Stimulated activated CD8-positive, alpha-beta memory T cell treated with anti-CD3 and anti-CD28 coated beads, Interleukin-7, amount 100 ng/mL, for 24 hours (primary cell): ENCODE data around the gene GALNT14.

Experiments
- DNase-seq: peaks from one replicate; pipeline ENCODE4 v3.0.0-alpha.2; 2020; ENCODE audit warnings: low read depth

Gene GALNT14

GRCh38 chr2:31011587-31011986, 126.7 kb downstream of the GALNT14 start:
- no peak for DNase-seq

DNA sequence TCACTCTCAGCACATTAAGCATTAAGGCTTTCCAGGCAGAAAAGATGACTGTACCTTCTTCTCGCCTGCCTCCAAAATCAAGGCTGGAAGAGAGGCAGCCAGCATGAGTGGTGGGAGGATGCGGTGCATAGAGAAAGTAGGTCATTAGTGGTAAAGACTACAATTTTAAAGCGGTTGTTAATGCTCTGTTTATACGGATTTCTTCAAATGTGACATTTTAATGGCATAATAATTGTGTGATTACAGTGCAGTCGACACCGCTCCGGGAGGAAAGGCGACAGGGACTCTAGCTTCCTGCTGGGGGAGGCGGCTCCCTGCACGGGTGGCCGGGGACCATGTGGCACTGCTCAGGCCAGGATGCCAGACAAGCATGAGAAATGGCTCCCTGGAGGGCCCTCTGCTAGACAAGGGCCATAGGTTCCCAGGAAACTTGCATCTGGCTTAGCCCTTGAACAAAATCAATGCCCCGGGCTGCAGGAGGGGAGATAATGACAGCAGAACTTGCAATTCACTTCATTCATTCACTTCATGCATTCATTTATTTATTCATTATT, 129.6 kb downstream of the GALNT14 start:
- DNase-seq = no peak

- no peak for DNase-seq
Measured at GRCh38 chr2:31004257-31004656, 134.0 kb downstream of the GALNT14 start.

- DNase-seq = no peak
Measured at GRCh38 chr2:31003749-31004148, 134.5 kb downstream of the GALNT14 start.

GRCh38 chr2:31002537-31003150, 135.6 kb downstream of the GALNT14 start:
- DNase-seq = no peak

DNA sequence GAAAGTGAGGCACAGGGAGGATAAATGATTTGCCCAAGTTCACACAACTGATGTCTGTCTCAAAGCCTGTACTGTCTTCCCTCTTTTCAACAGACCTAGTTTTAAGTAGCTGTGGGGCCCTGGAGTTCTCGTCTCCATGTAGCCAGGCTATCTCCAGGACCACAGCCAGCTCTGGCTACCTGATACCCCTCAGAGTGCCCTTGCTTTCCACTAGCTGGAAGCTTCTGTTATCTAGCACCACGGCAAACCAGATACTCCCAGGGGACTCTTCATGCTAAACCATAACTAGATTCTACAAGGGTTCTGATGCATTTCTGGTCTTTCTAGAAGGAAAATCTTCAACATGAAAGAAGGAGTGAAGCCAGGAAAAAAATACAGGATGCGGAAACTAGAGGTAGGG, 137.3 kb downstream of the GALNT14 start:
- DNase-seq = no peak

GRCh38 chr2:30998672-30999071, 139.6 kb downstream of the GALNT14 start:
- DNase-seq = no peak

GRCh38 chr2:30997979-30998378, 140.3 kb downstream of the GALNT14 start:
- no peak for DNase-seq

DNA sequence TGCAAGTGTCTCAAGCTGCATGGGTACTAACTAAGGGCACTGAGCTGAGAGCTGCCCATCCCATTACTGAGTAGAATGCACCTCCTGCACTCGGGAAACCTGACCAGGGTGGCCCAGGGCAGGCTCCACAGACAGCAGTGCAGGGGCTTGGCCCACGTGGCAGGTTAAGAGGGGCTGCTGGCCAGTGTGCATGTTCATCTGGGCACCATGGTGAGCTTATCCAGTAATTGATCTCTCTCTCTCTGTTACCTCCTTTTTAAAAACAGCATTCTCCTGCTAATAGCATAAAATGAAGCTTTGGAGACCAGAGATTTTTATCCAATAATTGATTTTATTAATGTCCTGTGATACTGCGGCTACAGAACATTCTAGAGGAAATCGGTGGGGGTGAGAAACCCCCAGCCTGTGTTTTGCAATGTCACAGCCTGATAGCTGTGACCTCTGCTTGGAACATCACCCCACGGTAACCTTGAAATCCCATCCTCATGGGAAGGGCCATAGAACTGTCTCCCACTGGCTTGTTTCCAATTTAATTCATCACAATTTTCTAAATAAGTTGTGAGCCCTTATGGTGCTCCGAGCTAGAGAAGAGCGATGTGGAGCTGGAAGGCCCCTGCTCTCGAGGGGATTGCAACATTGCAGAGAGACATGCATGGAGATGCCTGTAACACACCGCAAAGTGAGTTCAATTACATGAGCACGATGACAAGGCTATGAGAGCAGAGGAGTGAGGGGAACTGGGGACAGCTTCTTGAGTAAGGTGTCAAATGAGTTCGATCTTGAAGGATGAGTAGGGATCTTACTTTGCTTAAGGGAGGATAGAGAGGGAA, 143.8 kb downstream of the GALNT14 start:
- no peak for DNase-seq

DNA sequence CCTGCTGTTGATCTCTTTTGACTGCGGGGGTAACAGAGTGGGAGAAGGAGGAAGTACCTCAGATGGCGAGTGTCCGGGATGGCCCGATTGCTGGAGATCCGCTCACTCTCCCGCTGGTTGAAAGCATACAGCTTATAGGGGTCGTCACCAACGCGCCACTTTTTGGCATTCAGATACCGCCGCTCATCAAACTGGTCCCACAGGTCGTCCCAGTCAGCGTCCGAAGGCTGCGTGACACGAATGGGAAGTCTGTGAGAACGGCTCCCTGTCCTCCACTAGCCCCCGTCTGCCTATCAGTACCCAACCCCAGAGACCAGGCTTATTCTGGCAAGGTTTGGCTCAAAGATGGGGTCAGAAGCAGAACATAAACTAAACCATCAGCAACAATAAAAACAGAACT, 145.5 kb downstream of the GALNT14 start:
- no peak for DNase-seq

DNA sequence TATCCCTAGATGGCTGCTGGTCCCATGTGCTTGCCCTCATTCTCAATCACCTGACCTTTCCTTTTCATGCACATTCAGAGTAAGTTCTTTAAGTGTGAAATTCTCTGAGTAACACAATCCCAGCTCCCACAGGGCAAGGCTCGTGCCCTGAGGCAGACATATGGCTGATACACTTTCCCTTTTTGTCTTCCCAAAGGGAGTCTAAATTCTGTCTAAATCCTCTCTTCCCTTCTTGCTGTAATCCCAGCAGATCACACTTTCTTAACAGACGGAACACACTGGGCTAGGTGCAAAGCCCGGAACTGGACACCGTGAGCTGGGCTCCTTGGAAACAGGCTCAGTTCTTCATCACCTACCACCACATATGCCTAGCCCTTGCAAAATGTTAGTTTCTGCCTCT, 147.6 kb downstream of the GALNT14 start:
- DNase-seq = no peak

- DNase-seq = no peak
Measured at GRCh38 chr2:30990176-30990575, 148.1 kb downstream of the GALNT14 start.

DNA sequence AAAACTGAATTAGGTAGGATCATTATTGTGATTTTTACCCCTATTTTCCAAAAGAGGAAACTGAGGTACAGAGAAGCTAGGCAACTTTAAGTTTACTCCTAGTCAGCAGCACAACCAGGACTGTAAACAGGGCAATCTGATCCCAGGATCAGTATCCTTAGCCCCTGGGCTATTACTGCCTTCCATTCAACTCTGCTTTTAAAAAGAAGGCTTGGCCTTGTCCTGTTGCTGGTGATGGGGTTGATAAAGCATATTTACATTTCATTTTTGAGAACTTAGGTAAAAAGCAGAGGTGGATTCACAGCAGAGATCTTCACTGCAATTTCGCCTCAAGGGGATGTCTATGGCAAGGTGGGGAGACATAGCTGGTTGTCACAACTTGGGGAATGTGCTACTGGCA, 148.5 kb downstream of the GALNT14 start:
- no peak for DNase-seq

DNA sequence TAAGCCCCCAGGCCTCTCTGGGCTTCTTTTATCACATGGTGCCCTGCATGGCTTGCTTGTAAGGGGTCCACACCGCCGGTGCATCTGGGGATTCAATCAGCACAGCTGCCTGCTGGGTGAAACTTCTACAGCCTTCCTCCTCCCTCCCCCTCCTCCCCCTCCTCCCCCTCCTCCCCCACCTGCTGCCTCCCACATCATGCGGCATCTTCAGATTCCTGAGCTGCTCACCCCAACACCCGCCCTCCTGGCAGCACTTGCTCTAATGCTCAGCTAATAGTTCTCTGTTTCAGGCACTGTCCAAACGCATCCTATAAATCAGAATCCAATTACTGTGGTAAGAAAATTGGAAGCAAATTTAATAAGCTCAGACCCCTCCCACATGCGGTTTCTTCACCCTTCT, 150.7 kb downstream of the GALNT14 start:
- DNase-seq = no peak

DNA sequence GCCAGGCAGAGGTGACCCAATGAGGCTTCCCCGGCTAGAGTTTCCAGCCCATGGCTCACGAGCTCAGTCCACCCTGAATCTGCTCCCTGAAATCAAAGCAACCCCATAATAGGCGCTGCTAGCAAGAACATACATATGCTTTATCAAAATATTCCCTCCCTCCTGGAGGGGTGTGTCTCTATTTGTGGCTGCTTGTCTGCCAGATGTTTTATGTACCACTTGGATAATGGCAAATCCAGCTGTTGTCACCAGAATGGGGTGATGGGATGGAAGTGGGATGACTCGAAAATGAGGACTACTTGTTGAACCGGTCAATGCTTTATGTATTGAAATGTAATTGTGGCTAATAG, 152.0 kb downstream of the GALNT14 start:
- DNase-seq = no peak

DNA sequence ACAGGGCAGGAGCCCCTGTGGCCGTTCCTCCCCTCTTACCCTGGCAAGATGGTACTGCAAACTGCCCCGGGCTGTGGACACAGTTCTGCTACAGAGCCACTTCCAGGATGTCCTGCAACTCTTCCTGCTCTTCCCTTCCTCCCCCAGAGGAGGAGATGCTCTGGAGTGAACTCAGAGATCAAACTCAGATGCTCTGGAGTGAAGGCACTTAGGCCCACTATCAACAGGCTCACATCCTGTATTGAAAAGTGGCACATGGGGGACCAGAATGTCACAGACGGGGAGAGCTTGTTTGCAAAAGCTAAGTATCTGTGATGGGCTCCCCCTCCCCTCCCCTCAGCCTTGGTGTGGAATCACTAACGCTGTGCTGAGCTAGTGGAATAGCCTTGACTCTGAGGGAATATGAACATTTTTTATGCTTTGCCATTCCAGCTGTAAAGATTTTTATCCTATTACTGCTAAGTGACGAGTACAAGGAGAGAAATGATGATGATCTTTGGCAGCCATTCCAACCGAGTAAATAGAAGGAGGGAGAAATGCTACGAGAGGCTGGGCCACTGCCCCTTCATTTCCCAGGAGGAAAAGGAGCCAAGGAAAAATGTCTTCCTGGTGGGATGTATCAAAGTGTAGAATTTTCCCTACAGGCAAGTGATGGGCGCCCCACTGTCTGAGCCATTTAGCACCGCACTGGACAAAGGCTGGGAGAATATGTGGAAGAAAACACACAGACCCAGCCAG, 152.6 kb downstream of the GALNT14 start:
- DNase-seq = no peak

GRCh38 chr2:30984148-30984547, 154.1 kb downstream of the GALNT14 start:
- DNase-seq = no peak

DNA sequence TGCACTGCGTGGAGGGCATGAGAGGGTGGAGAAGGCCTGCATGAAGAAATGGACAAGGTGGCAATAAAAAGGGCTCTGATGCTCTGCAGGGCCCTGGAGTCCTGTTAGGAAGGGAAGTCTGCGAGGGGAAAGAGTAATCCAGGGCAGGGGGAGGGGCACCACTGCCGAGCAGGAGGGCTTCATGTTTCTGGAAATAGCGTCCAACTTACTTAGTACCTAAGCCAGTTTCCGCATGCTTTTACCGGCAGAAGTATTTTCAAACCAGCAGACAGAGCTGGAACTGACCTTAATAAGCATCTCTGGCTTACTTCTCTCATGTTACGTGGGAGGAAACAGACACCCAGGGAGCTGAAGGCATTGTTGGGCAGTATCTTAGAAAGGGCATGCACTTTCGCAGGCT, 156.7 kb downstream of the GALNT14 start:
- no peak for DNase-seq

GRCh38 chr2:30981096-30981495, 157.1 kb downstream of the GALNT14 start:
- DNase-seq = no peak

DNA sequence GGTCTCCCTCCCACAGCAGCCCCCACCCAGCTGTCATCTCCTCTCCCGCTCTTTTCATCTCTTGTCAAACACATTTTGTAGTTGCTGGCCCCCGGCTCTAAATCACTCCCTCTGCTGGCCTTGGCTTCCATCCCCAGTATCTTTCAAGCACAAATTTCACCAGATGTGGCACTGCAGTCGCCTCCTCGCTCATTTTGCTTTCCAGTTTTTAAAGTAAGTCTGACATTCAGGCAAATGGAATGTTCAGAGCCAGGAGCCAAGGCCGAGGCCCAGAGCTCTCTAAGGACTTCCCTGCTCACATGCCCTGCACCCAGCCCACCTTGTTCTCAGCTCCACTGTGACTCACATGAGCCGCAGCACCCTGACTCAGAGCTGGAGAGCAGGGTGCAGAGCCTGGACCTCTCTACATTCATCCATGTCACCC, 158.4 kb downstream of the GALNT14 start:
- DNase-seq = no peak

- no peak for DNase-seq
Measured at GRCh38 chr2:30978854-30979253, 159.4 kb downstream of the GALNT14 start.

DNA sequence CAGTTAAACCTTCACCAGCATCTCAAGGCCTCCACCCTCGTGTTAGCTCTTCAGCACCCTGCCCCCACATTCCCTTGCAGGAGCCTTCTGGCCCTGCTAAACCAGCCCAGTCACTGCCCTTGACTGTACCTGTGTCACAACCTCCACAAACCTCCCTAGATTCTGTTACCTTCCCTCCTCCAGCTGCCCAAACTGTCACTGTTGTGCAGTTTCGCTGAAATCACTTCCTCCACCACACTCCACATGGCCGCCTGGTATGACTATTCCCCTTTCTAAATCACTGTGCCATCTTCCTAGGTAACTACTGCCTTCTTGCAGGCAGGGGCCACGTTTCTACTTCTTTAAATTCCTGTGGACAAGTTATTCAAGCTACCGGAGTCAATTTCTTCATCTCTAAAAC, 160.2 kb downstream of the GALNT14 start:
- DNase-seq = no peak

GRCh38 chr2:30975156-30975555, 163.1 kb downstream of the GALNT14 start:
- no peak for DNase-seq
